Activated CD8-positive, alpha-beta memory T cell treated with anti-CD3 and anti-CD28 coated beads for 1 hour (primary cell): ENCODE data around the gene CCDC157.
A peak's percentile ranks its signal among the peaks of the same experiment; 100 is the strongest.
"Not testable (repeated sequence)": the region's sequence is repeated elsewhere in the genome, so short reads cannot be mapped to it uniquely, and the experiment has no call there.

Experiments
- DNase-seq, 2 donors: peaks; one replicate each; pipeline ENCODE4 v3.0.0-alpha.2; 2020; ENCODE audit warnings: low read depth in 1 of 2; ENCODE audit errors: extremely low read depth in 1 of 2

The CCDC157 gene

DNA sequence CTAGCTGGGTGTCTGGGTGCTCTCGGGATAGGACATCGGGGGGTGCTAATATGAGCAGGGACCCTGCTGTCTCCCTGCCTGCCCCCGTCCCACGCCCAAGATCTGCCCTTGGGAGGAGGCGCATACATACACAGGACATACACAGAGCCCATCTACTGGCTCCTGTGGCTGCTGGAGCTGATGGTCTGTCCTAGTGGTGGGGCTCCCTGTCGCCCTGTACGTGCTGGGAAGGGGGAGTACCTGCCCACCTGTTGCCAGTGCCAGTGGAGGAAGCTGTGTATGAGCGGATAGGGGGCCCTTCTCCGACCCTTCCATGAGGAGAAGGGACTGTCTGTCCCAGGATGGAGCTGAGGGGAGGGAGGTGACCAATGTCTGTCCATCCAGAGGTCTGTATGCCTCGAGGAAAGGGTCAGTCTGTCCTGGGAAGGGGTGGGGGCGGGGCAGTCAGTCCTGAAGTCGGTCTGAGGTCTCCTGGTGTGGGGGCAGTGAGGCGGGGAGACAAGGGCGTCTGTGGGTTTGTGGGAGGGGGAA, 31.0 kb upstream of the CCDC157 start:
- no peak for DNase-seq

DNA sequence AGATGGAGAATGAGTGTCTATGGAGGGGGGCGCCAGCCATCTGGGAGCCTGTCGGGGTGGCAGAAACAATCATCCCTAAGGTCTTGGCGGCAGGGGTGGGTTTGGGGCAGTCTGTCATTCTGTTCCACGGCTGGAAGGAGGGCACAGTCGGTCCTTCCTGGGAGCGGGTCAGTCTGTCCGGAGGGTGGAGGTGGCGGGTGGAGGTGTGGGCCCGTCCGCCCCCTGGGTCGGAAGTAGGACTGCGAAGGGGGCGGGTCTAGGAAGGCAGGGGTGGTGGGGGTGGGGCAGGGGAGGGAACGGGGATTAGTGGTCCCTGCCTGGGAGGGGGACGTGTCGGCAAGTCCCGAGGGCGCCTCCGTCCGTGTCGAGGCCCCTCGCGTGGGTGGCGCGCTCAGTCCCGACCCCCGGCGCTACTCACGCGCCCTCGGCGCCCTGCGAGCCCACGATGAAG, 30.5 kb upstream of the CCDC157 start:
- DNase-seq: no peak

DNA sequence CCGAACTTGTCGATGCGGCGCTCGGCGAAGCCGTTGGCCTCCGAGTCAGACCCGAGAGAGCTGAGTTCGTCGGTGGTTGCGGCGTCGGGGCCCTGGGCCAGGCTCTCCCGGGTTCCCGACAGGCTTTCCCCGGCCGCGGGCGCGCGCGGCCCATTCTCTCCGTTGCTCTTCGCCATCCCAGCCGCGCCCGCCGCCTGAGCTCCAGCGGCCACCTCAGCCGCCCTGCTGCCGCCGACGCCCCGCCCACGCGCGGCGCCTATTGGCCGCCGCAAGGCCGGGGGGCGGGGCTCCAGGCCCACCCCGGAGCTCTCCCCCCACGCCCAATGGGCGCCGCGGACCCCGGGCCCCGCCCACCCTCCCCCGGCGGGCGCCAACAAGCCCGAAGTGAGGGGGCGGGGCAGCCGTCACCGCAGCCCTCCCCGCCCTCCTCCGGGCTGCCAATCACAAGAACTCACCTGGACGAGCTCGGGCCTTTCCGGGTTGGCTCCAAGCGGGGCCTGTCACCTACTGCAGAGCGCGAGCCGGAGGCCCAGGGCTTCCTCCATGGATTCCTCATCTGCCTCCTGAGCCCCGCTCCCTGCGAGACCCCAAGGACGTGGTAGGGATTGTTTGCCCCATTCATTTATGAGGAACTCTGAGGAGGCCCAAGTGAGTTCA, 30.0 kb upstream of the CCDC157 start, which contains the start of gene TBC1D10A:
Gene TBC1D10A, minus strand, starts transcription at position 236 of the 657 bp plus-strand sequence. Its CDS starts 60 bp downstream, at position 176.
- DNase-seq: peak; percentile 82 to 91

DNA sequence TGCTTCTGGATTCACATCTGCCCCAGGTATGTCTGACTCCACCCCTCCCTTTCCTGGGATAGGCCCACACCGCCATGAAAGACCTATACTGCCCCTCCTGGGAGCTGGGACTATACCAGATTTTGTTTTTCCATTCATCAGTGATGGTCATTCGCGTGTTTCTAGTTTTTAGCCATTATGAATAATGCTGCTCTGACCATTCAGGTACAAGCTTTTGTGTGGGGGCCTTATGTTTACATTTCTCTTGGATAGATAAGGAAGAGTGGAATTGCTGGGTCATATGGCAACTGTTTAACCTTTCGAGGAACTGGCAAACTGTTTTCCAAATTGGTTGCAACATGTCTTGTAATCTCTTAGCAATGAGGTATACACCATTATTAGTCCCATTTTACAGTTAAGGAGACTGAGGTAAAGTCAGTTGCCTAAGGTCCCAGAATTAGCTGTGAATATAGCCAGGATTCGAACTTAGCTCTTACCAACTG, 28.9 kb upstream of the CCDC157 start:
- DNase-seq: no peak

DNA sequence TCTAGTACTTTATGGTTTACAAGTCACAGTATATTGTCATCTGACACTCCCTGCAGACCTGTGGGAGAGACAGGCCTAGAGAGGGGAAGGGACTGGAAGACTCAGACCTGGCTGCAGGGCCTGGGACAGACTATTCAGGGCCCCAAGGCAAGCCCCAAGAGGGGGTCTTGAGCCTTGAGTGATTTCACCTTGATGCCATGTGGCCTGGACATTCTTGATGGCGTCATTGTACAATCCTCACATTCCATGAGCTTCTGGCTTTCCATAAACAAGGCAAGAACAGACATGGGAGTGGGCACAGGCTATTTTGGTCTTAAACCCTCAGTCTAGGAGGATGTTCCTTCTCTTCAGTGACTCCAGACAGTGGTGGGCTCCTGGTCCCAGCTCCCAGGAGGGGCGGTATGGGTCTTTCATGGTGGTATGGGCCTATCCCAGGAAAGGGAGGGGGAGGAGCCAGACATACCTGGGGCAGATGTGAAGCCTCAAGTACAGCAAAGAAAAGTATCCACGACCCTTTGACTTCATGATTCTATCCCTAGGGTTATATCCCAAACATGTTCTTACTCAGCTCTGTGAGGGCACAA, 28.2 kb upstream of the CCDC157 start:
- DNase-seq: no peak

DNA sequence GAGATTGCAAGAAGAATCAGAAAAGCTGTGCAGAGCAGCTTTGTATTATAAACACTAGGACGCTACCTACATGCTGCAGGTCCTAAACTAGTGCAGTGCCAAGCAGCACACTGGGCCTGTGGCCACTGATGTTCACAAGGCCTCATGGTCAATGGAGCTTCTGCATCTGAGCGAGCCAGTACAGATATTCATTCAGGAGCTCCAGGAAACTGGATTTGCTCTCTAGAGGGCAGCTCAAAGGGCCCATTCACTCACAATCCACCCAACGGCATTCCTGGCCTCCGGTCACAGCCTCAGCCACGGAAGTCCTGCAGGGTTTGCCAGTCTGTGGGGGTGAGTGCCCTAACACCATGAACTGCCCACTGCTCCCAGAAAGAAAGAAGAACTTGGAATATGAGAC, 24.3 kb upstream of the CCDC157 start:
- no peak for DNase-seq

DNA sequence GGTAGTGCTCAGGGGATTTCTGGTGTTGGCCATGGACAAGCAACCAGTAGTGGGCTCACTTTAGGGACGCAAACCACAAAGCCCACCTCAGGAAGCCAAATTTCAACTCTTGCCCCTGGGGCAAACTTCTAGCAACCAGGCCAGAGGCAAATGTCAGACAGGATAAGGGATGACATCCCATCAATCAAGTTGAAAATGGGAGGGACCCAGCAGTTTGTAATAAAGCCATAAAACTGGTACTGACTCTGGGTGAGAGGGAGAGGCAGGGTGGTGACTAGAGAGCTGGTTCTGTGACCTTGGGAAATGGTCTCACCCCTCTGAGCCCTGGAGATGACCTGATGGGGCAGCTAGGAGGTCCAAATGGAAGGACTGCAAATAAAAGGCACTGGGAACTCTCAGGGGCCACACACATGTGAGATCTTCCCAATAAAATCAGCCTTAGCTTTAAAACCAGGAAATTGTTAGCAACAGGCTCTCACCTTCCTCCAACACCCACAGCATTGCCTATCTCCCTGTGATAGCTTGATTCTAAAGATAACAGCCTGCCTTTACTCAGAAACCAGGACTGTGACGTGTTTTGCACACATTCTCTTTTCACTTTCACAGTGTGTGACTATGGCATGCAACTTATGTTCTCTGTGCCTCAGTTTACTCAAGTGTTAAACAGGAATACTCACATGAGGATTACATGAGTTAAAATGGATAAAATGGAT, 23.7 kb upstream of the CCDC157 start:
- DNase-seq: no peak

DNA sequence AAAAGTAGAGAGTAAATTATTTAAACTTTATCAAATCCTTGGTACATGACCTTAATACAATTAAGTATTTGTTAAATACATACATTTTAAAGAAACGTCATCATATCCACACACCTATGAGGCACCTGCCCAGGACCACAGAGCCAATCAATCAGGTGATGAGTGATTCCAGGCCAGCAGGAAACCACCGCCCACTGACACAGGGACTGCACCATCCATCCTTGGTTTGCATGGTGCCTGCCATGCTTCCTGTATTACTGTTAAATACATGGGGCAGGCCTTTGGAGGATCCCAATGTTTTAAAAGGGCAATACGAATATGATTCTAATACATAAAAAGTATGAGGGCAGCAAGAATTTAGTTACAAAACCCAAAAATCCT, 23.1 kb upstream of the CCDC157 start:
- DNase-seq: no peak

DNA sequence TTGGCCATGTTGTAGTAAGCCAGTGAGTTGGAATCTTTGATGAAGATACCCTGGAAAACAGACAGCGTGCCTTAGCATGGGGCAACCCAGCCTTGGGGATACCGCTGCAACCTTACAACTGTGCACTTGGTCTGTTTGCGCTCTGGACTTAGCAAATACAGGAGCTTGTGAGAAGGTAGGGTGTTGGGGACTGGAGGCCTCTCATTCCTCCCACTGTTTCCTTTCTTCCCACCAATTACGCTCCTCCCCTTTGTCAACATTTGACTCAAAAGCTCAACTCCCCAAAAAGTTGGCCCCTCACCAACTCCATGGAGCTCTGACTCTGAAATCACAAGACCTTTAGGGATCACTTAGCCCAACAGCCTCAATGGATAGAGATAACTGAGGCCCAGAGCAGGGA, 22.2 kb upstream of the CCDC157 start:
- no peak for DNase-seq

DNA sequence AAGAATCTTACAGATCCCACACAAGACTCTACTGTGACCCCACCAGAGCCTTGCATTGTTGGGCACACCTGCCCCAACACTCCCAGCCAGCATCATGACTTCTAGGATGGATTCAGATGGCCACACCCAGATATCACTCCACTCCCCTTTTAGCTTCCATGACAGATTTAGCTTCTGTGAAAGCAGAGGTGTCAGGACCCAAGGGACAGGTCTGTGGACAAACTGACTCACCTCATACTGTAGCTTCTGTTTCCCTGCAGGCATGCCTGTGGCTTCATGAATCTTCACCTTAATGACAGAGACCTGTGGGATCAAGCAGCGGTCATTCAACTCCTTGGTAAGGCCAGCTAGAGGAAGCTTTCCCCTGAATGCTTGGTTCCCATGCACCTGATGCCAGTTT, 21.6 kb upstream of the CCDC157 start:
- DNase-seq: no peak

DNA sequence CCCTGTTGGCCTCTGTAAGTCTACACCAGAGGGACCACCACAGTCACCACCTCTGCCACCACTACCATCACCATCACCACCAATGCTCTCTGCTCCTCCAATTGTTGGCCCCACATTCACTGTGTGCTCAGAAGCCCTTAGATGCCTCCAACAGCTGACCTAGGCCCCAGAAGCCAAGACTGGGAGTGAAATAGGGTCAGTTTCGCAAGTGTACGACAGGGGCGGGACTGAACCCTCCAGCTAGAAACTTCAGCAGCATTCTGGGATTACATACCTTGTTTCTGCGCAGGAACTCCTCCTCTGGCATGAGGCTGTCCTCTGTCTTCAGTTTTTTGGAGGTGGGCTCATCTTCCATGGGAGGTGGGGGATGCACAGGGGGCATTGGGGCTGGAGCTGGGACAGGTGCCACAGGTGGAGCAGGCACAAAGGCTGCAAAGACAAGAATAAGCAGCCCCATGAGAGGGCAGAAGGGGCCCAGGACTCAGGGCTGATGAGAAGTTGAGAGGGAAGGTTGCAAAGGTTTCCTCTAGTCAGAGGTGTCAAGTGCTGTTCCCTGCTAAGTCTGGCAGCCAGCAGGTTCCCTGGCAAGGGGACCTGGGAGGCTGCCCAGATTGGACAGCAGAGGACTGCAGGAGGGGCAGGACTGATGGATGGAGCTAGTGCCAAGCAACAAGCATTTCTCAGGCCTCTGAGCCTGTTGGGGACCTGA, 19.9 kb upstream of the CCDC157 start:
- DNase-seq: no peak

DNA sequence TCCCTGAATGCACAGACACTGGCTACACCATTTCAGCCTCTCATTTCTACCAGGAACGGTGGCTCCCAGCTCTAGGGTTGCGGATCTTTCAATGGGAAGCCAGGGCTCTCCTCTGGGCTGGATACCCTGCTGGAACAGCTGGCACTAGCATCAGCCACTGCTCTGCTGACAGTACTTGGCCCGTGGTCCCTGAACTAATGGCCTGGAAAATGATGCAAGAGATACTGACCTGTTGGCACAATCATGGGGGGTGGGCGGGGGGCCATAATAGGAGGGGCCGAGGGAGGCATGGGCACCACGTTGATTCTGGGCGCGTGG, 19.4 kb upstream of the CCDC157 start:
- no peak for DNase-seq

DNA sequence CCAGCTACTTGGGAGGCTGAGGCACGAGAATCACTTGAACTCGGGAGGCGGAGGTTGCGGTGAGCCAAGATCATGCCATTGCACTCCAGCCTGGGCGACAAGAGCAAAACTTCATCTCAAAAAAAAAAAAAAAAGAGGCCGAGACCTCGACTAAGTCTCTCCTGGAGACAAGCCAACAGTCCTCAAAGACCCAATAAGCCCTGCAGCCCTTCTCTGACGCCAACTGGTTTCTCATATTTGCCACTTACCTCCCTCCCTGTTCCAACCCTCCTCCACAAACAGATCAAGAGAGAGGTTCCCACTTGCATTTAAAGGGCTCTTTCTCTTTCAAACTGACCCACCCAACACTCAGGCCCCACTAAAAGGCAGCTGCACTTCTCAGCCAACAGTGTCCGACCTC, 18.5 kb upstream of the CCDC157 start:
- DNase-seq: not testable (repeated sequence)

DNA sequence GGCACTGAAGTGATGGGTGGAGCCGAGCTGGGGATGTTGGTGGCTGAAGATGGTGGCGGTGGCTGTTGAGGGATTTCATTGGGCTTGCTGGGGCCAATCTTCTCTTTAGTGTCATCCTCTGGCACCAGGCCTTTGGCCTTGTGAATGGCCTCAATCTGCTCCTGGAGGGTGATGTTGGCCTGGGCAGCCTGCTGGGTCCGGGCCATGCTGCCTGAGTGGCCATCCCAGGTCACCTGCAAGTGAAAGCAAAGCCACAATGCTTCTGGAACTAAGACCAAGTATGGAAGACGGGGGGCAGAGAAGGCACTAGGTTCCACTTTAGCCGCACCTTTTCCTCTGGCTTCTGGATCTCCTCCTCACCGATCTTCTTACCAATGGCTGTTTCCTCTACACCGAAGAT, 18.0 kb upstream of the CCDC157 start:
- no peak for DNase-seq

DNA sequence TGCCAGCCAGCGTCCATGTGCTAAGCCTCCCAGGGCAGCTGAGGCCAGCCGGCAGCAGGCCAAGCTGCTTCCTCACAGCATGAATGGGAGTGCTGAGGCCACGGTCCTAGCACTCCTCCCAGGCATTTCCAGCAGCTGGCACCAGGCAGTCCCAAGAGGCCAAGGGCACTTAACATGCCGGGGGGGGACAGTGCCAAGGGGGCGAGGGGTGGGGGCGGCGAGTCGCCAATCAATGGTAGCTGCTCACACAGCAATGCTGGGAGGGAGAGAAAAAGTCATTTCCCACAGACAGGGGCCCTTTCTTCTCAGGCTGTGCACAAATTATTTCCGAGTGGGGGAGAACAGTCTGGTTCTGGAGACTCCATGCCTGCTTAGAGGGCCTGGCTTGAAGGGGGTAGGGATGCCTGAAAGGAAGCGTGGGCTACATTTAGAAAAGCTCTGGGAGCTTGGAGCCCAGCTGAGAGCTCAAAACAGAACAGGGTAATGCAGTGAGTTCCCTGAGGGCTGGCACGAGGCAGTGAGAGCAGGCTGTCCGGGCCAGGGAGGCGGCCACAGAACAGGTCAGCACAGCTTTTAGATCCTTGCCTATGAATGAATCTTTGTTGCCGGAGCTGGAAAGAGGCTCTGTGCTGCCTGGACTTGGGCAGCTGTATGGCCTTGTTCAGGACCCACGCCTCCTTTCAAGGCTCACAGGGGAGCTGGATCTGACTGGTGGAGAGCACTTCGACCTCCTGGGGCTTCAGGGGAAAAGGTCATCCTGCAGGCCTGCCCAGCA, 15.7 kb upstream of the CCDC157 start:
- DNase-seq: no peak

DNA sequence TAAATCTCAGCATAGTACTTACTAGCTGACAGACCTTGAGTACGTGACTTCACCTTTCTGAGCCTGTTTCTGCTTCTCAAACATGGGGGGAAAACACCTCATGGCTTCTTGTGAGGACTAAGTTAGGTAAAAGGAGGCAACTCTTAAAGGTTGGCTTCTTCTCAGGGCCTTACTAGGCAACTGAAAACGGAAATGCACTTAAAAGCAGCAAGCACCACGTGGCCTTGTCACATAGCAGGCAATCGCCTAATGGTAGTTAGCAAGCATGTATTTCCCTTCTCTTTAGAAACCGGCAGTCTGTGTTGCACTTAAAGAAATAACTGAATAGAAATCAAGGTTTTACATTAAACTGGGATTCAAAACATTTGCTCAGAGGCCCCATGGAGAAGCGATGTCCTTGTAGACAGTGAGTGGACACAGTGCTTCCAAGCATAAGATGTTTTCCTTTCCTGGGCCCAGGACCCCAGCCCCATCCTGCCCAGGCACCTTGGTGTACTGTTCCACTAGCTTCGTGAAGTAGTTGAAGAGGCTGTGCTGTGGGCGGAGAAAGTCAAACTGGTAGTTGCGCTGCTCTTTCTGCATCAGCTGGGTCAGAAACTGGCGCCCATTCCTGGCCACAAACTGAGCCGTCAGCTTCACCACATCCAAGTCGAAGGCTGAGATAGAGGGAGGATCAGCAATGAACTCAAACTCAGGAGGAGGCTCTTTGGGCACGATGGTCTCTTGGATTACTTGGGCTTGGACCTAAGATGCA, 12.2 kb upstream of the CCDC157 start:
- DNase-seq: no peak

DNA sequence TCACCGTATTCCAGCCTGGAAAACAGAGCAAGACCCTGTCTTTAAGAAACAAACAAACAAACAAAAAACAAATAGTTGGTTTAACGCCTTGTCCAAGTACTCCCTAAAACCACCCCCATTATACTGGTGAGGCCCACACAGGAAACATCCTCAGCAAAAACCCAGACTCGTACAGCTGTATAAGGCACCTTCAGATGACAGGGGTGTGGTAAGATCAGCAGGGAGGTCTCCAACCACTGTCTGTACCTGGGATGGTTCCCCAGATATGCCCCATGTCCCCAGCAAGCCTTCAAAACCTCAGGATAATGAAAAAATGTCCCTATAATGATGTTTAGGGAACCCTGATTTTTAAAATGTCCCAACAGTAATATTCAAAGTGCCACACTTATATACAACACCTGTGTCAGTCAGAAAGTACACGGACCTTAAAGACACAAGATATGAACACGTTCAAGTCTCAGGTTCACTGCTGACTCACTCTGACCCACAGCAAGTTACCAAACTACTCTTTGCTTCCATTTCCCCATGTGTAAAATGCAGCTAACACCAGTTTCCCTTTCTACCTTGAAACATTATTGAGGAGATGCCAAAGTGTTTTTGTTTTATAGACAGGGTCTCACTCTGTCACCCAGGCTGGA, 9.4 kb upstream of the CCDC157 start:
- no peak for DNase-seq

DNA sequence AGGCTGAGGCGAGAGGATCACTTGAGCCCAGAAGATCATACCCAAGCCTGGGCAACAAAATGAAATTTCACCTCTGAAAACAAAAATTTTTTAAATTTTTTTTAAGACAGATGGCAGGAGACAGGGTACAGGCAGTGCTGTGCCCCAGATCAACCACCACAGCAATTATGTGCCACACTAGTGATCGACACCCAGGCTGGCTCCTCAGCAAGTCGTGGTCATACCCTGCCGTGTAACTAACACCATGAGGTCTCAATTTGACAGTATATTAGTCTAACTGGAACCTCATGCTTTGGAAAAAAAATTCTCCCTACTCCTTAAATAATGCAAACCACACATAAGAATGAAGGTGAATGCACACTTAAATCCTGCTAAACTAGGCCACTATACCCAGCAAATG, 8.4 kb upstream of the CCDC157 start:
- DNase-seq: no peak

DNA sequence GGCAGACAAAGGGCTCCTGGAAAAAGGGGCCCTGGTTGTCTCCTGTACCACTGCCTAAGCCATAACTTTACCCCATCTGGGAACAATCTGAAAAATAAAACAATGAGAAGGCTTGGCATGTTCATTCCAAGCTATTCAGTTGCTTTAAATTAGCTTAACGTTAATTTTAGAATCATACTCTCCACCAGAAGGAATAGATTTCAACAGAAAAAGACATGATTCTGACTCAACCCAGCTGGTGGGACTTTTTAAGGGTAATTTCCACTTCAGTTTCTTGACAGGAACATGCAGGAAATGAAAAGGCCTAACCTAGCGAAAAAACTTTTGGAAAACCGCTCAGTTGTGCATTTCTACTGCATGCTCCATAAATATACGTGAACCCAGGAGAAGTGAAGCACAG, 8.0 kb upstream of the CCDC157 start:
- DNase-seq: no peak
